ENCODE measurements around the gene DEFB127. TPM values are rescaled to one million over a fixed set of nuclear protein-coding genes. Genes with fewer than 3 reads are reported as not detected.

DEFB127 gene
- total and polyA plus RNA-seq, 2 donors (not counting 1 experiment from before 2014, with no cell fraction given) = not detected

DNA sequence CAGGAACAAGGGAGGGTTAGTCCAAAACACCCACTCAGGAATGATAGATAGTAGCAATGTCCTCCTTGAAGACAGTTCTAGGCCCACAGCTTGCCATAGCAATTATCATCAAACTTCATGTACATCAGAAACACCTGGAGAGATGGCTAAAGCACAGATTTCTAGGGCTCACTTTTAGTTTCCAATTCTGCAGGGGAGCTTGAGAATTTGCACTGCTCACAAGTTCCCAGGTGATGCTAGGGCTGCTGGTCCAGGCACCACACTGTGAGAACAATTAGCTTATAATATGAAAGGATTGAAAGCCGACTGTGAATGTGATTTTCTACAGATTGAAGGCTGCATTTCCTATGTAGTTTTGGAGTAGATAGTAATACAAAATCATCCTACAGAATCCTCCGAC, 11.4 kb upstream of the DEFB127 start:
- H3K4me3 ChIP-seq (ENCODE audit: control extremely low read depth in 1 of 5, extremely low read depth in 1 of 5, insufficient read depth in 1 of 5, low read depth in 2 of 5, low read length in 4 of 5) = no peak overlapping the region
- H3K9ac ChIP-seq (ENCODE audit: low read length) = no peak overlapping the region
- Mint-ChIP-seq H3K27ac (no peak overlapping the region), H3K4me3 (no peak overlapping the region), H3K27me3 (peaks cover 40% of the 10 kb centered on the region), H3K4me1 (no peaks in the 10 kb centered on the region), H3K9me3 (ENCODE audit: insufficient read depth) (no peaks in the 10 kb centered on the region)
- H3K9me3 ChIP-seq (ENCODE audit: control extremely low read depth in 1 of 3, control insufficient read depth in 2 of 3, insufficient read depth in 1 of 3, low read length in 2 of 3) = no peaks in the 10 kb centered on the region
- DNase-seq (no peak), ATAC-seq (ENCODE audit: low read depth) (no peak)
- WGBS (ENCODE audit: insufficient coverage) = no CpG with 5 or more reads among the region's 2 CpGs
- H3K79me2 ChIP-seq (ENCODE audit: control insufficient read depth, insufficient read depth, low read length) = no peaks in the 10 kb centered on the region
- TF ChIP-seq EZH2 (IDR thresholded peaks at IDR 0.05; ENCODE audit: borderline replicate concordance, insufficient read depth, low read depth, low read length, poor library complexity, severe bottlenecking) = no peak
- TF ChIP-seq, protein P1, sequence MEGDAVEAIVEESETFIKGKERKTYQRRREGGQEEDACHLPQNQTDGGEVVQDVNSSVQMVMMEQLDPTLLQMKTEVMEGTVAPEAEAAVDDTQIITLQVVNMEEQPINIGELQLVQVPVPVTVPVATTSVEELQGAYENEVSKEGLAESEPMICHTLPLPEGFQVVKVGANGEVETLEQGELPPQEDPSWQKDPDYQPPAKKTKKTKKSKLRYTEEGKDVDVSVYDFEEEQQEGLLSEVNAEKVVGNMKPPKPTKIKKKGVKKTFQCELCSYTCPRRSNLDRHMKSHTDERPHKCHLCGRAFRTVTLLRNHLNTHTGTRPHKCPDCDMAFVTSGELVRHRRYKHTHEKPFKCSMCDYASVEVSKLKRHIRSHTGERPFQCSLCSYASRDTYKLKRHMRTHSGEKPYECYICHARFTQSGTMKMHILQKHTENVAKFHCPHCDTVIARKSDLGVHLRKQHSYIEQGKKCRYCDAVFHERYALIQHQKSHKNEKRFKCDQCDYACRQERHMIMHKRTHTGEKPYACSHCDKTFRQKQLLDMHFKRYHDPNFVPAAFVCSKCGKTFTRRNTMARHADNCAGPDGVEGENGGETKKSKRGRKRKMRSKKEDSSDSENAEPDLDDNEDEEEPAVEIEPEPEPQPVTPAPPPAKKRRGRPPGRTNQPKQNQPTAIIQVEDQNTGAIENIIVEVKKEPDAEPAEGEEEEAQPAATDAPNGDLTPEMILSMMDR (IDR thresholded peaks at IDR 0.05) = no peak
- intact Hi-C loops (cut with micrococcal nuclease) = no loop called here
- H3K4me2 ChIP-seq (replicated peaks; ENCODE audit: low read depth, low read length, poor library complexity, severe bottlenecking) = no peak overlapping the region
- no peak overlapping the region for H2AFZ ChIP-seq (ENCODE audit: insufficient read depth, low read depth, low read length, poor library complexity, severe bottlenecking)
- POLR2A ChIA-PET = no interaction called here
- H3K4me1 ChIP-seq (ENCODE audit: control insufficient read depth in 2 of 2, insufficient read depth in 2 of 2, low read length in 2 of 2) = no peaks in the 10 kb centered on the region
- H4K20me1 ChIP-seq (ENCODE audit: control insufficient read depth, insufficient read depth, low read length, poor library complexity, severe bottlenecking) = no peaks in the 10 kb centered on the region
- no peaks in the 10 kb centered on the region for H3K36me3 ChIP-seq (replicated peaks in 1 of 2; ENCODE audit: control extremely low read depth in 1 of 2, control insufficient read depth in 1 of 2, extremely low read depth in 1 of 2, insufficient read depth in 2 of 2, low read length in 1 of 2)
- peaks cover 0 to 17% (median 3%) of the 10 kb centered on the region in 4 experiments for H3K27me3 ChIP-seq (replicated peaks in 1 of 4; ENCODE audit: control extremely low read depth in 1 of 4, control insufficient read depth in 3 of 4, insufficient read depth in 4 of 4, low read length in 3 of 4)
- CTCF ChIA-PET = no interaction called here
- no peak overlapping the region for H3K27ac ChIP-seq (ENCODE audit: low read length in 2 of 2)

DNA sequence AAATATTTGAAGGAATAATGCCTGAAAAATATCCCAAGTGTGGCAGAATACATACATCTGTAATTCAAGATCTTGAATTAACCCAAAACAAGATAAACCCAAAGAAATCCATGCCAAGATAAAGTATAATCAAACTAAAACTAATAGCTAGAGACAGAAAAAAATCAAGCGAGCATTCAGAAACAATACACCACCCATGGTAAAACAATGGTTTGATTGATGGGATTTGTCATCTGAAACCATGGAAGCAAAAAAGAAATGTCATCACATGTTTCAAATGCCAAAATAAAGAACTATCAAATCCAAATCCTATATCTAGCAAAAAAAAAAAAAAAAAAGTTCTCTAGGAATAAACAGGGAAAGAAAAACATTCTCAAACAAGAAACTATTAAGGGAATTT, 5.1 kb upstream of the DEFB127 start:
- Mint-ChIP-seq H3K27me3 (peaks cover 36% of the 10 kb centered on the region), H3K4me3 (no peak overlapping the region), H3K4me1 (no peaks in the 10 kb centered on the region), H3K27ac (no peak overlapping the region), H3K9me3 (ENCODE audit: insufficient read depth) (no peaks in the 10 kb centered on the region)
- Histone ChIP-seq H3K9me3 (ENCODE audit: control extremely low read depth in 1 of 3, control insufficient read depth in 2 of 3, insufficient read depth in 1 of 3, low read length in 2 of 3) (no peaks in the 10 kb centered on the region), H2AFZ (ENCODE audit: insufficient read depth, low read depth, low read length, poor library complexity, severe bottlenecking) (no peak overlapping the region), H3K4me2 (replicated peaks; ENCODE audit: low read depth, low read length, poor library complexity, severe bottlenecking) (no peak overlapping the region), H3K9ac (ENCODE audit: low read length) (no peak overlapping the region), H3K27ac (ENCODE audit: low read length in 2 of 2) (no peak overlapping the region), H3K4me1 (ENCODE audit: control insufficient read depth in 2 of 2, insufficient read depth in 2 of 2, low read length in 2 of 2) (no peaks in the 10 kb centered on the region), H4K20me1 (ENCODE audit: control insufficient read depth, insufficient read depth, low read length, poor library complexity, severe bottlenecking) (no peaks in the 10 kb centered on the region), H3K4me3 (ENCODE audit: control extremely low read depth in 1 of 5, extremely low read depth in 1 of 5, insufficient read depth in 1 of 5, low read depth in 2 of 5, low read length in 4 of 5) (no peak overlapping the region), H3K36me3 (replicated peaks in 1 of 2; ENCODE audit: control extremely low read depth in 1 of 2, control insufficient read depth in 1 of 2, extremely low read depth in 1 of 2, insufficient read depth in 2 of 2, low read length in 1 of 2) (no peaks in the 10 kb centered on the region), H3K27me3 (replicated peaks in 1 of 4; ENCODE audit: control extremely low read depth in 1 of 4, control insufficient read depth in 3 of 4, insufficient read depth in 4 of 4, low read length in 3 of 4) (peaks cover 0 to 6% (median 0%) of the 10 kb centered on the region in 4 experiments), H3K79me2 (ENCODE audit: control insufficient read depth, insufficient read depth, low read length) (no peaks in the 10 kb centered on the region)
- TF ChIP-seq, protein P1 (IDR thresholded peaks at IDR 0.05) = no peak
- no peak for TF ChIP-seq EZH2 (IDR thresholded peaks at IDR 0.05; ENCODE audit: borderline replicate concordance, insufficient read depth, low read depth, low read length, poor library complexity, severe bottlenecking)
- WGBS (ENCODE audit: insufficient coverage) = no CpG with 5 or more reads among the region's 1 CpG
- CTCF ChIA-PET = no interaction called here
- DNase-seq (no peak), ATAC-seq (ENCODE audit: low read depth) (no peak)
- POLR2A ChIA-PET = no interaction called here
- intact Hi-C loops (cut with micrococcal nuclease) = no loop called here
